GM18909 (cell line): ENCODE results near the gene C1orf35.
"Not testable (repeated sequence)": the region's sequence is repeated elsewhere in the genome, so short reads cannot be mapped to it uniquely, and the experiment has no call there.

Experiments
- ATAC-seq: cut with Tn5 transposase; IDR thresholded peaks from one replicate; pipeline ENCODE4 v1.9.1; 2021; ENCODE audit warnings: mild to moderate bottlenecking; ENCODE audit not compliant: unreplicated experiment, poor library complexity

C1orf35 gene

DNA sequence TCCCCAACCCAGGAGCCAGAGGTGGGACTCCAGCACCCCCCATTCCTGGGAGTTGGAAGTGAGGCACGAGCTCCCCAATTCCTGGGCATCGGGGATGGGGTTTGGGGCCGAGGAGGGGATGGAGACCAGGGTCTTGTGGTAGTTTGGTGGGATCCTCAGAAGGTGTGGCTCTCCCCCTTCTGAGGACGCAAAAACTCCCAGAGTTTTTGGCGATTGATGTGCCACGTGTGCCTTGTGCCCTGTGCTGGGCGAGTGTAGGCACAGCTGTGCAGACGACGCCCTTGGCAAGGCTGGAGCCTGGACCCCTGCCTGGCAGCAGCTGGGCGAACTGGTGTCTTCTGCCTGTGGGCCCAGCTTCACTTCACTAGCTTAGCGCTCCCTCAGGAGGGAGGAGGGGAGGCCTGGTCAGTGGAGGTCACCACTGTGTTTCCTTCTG is 39.6 kb upstream of the C1orf35 start:
- ATAC-seq = no peak

DNA sequence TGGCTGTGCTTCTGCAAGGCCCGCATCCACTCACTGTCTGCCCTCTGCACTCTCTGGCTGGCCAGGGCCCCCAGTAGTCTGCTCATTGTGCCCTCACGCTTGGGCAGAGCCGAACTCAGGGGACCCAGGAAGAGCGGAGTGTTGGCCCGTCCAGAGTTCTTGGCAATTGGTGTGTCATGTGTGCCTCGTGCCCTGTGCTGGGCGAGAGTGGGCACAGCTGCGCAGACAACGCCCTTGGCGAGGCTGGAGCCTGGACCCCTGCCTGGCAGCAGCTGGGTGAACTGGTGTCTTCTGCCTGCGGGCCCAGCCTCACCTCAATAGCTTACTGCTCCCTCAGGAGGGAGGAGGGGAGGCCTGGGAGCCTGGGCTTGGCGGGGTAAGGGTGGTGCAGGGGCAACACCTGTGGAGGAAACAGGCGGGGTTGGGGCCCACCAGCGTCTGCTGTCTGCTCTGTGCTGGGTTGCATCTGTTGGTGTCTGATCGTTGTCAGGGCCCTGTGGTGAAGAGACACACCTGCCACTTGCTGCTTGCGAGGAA is 39.1 kb upstream of the C1orf35 start:
- ATAC-seq = no peak

GRCh38 chr1:228141226-228142044 is 38.3 kb upstream of the C1orf35 start:
- ATAC-seq = no peak

DNA sequence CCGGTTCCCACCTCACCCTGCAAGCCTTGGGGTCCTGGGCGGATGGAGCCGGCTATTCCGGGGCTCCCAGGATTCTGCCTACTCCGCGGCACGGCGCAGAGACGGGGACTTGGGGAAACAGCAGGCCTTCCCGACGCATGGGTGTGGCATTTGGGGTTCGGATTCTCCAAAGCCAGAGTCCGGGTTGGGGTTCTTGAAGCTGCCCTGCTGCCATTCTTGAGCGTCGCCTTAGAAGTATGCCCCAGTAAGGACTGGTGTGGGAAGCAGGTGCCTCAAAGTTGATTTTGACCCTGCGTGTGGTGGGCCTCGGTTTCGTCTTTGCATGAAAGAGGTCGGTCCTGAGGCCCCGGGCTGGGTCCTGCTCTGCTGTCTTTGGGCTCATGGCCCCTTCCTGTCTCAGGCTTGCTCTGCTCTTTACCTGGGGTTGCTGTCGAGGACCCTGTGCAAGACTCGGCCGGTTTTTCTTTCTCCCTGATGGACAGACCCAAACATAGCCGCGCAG is 37.6 kb upstream of the C1orf35 start:
- no peak for ATAC-seq

- ATAC-seq = peak; percentile 93
Measured at GRCh38 chr1:228139931-228140723, 37.0 kb upstream of the C1orf35 start, which contains the start of gene GUK1. Gene GUK1, plus strand, starts transcription at chr1:228140279. Its CDS starts 24 bp downstream, at chr1:228140303.

DNA sequence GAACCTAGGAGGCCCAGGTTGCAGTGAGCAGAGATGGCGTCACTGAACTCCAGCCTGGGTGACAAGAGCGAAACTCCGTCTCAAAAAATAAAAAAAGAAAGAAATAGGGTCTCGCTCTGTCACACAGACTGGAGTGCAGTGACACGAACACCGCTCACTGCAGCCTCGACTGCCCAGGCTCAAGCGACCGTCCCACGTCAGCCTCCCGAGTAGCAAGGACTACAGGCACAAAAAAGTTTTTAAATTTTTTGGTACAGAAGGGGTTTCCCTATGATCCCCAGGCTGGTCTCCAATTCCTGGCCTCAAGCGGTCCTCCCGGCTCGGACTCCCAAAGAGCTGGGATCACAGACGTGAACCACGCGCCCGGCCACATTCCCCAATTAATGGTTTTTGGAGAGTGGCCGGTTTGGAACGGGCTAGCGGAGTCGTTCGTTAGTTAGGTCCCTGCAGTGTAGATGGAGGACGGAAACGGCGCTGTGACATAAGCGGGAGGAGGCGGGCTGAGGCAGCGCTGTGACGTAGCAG is 36.3 kb upstream of the C1orf35 start:
- no peak for ATAC-seq

- ATAC-seq = no peak
Measured at GRCh38 chr1:228136901-228137300, 33.8 kb upstream of the C1orf35 start.

DNA sequence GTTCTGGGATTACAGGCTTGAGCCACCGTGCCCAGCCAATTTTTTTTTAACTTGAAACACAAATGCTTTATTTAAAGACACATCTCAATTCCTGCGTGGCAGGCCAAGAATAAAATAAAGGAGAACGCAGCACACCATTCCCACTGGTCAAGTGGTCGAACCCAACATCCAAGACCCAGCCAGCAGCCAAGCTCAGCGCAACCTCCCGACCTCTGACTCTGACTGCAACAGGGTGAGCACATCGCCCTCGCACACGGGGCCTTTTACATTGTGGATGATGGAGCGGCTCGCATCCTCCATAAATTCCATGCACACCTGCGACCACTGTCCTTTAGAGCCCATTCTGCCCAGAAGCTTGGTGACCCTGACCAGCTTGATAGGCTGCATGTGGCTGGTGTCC is 31.5 kb upstream of the C1orf35 start:
- ATAC-seq = no peak

DNA sequence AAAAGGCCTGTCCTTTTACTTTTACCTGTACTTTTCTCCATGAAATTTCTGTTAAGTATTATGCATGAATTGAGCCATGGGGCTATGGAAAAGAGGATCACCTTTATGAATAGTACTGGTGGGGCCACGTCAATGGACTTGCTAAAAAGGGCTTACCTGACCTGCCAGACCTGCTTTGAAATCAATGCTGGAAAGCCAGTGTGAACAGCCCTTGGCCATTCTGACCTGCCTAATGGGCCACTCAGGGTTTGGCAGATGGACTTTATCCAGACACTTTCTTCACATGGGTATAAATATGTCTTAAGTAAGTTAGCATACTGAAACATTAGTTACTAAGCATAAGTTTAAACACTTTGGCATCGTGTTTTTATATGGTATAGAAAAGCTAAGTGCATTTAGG is 28.6 kb upstream of the C1orf35 start:
- no peak for ATAC-seq

DNA sequence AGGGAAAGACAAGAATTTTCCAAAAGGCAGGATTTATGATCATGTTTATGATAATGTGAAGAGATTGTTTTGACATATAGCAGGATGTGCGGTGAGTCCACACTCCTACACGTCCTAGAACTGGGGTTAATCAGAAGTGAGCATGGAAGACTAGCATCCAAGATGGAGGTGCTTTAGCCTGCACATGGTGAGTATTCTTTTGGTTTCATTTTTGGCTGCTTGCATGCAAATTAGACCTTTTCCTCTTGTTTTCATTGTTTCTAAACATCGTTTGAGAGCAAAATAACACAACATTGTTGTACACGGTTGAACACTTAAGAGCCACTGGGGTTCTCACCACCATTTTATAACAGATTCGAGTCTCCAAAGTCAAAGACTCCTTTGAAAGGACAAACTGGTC is 22.1 kb upstream of the C1orf35 start:
- ATAC-seq = no peak

- no peak for ATAC-seq
Measured at GRCh38 chr1:228123505-228123904, 20.4 kb upstream of the C1orf35 start.

DNA sequence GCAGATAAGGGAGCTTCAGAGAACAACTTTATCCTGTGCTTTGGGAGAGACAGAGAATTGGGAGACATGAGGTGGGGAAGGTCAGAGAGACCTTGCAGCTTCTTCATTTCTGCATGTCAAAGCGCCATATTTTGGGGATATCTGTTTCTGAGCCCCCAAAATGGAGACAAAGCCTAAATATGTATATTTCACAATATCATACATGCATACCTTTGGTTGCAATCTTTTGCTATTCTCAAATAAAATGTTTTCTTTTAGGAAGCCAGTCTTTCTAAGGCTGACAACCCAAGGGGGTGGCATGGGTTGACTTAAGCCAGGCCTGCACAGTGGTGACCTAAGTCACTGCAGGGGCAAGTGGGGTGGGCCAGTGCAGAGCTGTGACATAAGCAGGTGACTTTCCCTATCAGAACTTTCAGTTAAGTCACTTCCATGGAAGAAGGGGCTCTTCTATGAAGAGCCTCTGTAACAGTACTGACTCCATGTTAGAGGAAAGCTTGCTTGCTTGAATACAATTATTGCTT is 19.9 kb upstream of the C1orf35 start:
- ATAC-seq = no peak

GRCh38 chr1:228120857-228121489 is 17.8 kb upstream of the C1orf35 start:
- ATAC-seq = no peak

DNA sequence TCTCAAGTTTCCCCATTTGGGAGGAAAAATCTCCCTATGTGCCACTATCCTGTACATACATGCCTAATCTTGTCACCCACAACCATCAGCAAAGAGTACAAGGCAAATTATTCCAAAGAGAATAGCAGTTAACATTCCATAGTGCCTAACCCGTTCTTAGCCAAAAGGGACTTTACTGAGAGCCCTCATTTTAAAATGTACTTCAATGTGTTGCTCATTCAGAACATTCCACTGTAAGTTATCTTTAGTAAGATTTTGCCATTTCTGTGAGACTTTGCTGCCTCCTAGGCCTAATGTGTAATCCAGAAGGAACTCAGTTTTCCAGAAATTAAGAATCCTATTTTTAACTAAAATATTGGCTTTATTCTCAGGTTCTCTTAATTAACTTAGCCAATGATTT is 17.2 kb upstream of the C1orf35 start:
- ATAC-seq = no peak

DNA sequence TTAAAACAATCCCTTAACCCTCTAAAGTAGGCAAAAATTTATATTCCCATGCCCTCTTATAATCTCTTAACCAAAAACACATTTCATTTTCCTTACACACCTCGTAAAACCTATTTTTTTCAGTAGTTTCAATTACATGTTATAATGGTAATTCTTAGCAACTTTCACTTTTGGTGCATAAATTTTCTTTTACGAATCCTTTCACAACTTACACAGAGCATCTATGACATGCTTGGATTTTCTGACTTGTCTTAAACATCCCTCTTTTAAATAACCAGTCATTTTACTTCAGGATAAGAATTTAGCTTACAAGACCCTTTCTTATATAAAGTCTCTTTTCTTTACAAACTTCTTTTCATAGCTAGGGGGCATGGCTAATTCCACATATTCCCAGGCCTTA is 14.9 kb upstream of the C1orf35 start:
- ATAC-seq = no peak

DNA sequence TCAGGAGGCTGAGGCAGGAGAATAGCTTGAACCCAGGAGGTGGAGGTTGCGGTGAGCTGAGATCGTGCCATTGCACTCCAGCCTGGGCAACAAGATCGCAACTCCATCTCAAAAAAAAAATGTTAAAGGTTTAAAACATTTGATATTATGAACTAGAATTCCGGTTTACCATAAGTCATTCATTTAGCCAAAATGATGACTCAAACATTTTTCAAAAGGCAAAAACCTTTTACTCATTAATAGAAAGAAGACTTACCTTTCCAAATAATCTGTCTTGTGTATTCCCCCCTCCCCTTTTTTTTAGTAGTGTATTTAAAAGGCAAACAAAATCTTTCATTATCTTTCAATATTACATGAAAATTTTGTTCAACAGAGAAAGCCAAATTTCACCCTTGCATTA is 14.2 kb upstream of the C1orf35 start:
- no peak for ATAC-seq

DNA sequence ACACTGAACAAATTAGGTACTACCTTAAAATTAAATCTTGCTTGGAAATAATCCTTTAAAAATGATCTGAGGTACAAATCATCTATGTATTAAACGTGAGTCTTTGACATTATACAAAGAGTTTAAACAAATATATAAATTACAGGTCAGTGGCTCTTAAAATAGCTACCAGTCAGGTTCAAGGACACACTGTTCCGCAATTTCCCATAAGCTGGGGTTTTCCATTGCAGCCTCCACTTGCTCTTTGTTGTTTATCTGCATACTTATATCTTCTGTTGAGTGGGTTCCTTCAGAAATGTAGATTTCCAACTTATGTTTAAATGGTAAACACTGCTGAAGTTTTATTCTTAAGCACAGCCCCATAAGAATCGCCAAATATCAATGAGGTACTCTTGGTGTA is 11.7 kb upstream of the C1orf35 start:
- ATAC-seq = no peak

DNA sequence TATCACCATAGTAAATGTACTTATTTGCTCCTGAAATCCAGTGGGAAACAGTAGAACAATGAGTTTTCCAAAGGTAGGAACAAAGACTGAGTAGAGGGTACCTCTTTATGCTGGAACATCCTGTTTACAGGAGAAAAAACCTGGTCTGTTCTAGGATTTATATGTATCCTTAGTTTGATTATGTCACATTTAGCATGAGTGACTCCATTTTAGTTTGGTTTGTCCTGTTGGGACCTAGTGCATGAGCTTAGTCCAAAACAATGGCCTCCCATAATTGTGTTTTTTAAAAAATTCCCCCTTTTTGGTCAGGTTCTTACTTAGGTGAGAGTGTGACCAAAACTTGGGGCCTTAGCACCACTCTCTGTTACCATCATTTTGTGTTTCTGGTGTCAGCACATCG is 9.5 kb upstream of the C1orf35 start:
- no peak for ATAC-seq

DNA sequence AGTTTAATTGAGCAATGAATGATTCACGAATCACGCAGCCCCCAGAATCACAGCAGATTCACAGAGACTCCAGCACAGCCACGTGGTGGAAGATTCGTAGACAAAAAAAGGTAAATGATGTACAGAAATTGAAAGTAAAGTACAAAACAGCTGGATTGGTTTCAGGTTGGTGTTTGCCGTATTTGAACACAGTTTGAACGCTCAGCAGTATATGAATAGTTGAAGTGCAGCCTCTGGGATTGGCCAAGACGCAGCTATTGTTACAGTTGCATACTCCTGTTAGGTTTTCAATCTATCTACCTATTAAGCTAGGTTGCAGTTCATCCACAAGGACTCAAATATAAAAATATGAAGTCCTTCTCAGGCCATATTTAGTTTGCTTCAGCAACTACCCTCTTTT is 9.0 kb upstream of the C1orf35 start:
- no peak for ATAC-seq

DNA sequence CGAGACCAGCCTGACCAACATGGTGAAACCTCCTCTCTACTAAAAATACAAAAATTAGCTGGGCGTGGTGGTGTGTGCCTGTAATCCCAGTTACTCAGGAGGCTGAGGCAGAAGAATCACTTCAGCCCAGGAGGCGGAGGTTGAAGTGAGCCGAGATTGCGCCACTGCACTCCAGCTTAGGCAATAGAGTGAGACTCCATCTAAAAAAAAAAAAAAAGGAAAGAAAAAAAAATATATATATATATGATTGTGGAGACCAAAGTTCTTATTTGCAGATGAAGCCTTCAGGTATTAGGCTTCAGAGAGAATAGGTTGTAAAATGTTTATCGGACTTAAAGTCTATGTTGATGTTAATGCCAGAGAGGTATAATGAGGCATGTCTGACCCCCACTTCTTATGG is 8.2 kb upstream of the C1orf35 start:
- ATAC-seq = not testable (repeated sequence)
